ENCODE results near the gene OR9A2.

OR9A2 gene

GRCh38 chr7:143000648-143001047 is 26.3 kb downstream of the OR9A2 start:
- Histone ChIP-seq H4K20me1 (ENCODE audit: control insufficient read depth, insufficient read depth, low read depth, low read length) (no peaks in the 10 kb centered on the region), H3F3A (ENCODE audit: control insufficient read depth, insufficient read depth) (no peaks in the 10 kb centered on the region), H3K4me1 (ENCODE audit: control insufficient read depth, low read length) (peaks cover 14% of the 10 kb centered on the region), H3K27ac (ENCODE audit: low read depth, low read length) (no peak overlapping the region), H3K9me2 (replicated peaks; ENCODE audit: control insufficient read depth, low read length) (no peaks in the 10 kb centered on the region), H3K4me2 (ENCODE audit: low read length) (no peak overlapping the region), H3K4me3 (ENCODE audit: low read length) (no peak overlapping the region), H3K9me3 (ENCODE audit: control insufficient read depth, insufficient read depth, low read length) (no peaks in the 10 kb centered on the region), H3K79me2 (ENCODE audit: control insufficient read depth, low read length) (no peaks in the 10 kb centered on the region), H3K27me3 (ENCODE audit: control insufficient read depth, low read length) (no peaks in the 10 kb centered on the region), H3K36me3 (ENCODE audit: control insufficient read depth, low read length) (no peaks in the 10 kb centered on the region)
- TF ChIP-seq CTCF (IDR thresholded peaks at IDR 0.05; ENCODE audit: low read depth, low read length, poor library complexity, severe bottlenecking) (no peak), EZH2phosphoT487 (IDR thresholded peaks at IDR 0.05; ENCODE audit: borderline replicate concordance, low read length) (no peak)

GRCh38 chr7:142999793-143000192 is 27.1 kb downstream of the OR9A2 start:
- no peaks in the 10 kb centered on the region for H3K9me3 ChIP-seq (ENCODE audit: control insufficient read depth, insufficient read depth, low read length)
- TF ChIP-seq CTCF (IDR thresholded peaks at IDR 0.05; ENCODE audit: low read depth, low read length, poor library complexity, severe bottlenecking): no peak
- TF ChIP-seq EZH2phosphoT487 (IDR thresholded peaks at IDR 0.05; ENCODE audit: borderline replicate concordance, low read length): no peak
- H3K4me3 ChIP-seq (ENCODE audit: low read length): no peak overlapping the region
- no peak overlapping the region for H3K27ac ChIP-seq (ENCODE audit: low read depth, low read length)
- H3K27me3 ChIP-seq (ENCODE audit: control insufficient read depth, low read length): no peaks in the 10 kb centered on the region
- H3K4me2 ChIP-seq (ENCODE audit: low read length): no peak overlapping the region
- H4K20me1 ChIP-seq (ENCODE audit: control insufficient read depth, insufficient read depth, low read depth, low read length): no peaks in the 10 kb centered on the region
- no peaks in the 10 kb centered on the region for H3K36me3 ChIP-seq (ENCODE audit: control insufficient read depth, low read length)
- no peaks in the 10 kb centered on the region for H3K79me2 ChIP-seq (ENCODE audit: control insufficient read depth, low read length)
- peaks cover 11% of the 10 kb centered on the region for H3K4me1 ChIP-seq (ENCODE audit: control insufficient read depth, low read length)
- H3K9me2 ChIP-seq (replicated peaks; ENCODE audit: control insufficient read depth, low read length): no peaks in the 10 kb centered on the region
- no peaks in the 10 kb centered on the region for H3F3A ChIP-seq (ENCODE audit: control insufficient read depth, insufficient read depth)

- no peaks in the 10 kb centered on the region for H3K79me2 ChIP-seq (ENCODE audit: control insufficient read depth, low read length)
- no peak overlapping the region for H3K4me3 ChIP-seq (ENCODE audit: low read length)
- no peaks in the 10 kb centered on the region for H3K9me3 ChIP-seq (ENCODE audit: control insufficient read depth, insufficient read depth, low read length)
- H3K36me3 ChIP-seq (ENCODE audit: control insufficient read depth, low read length): no peaks in the 10 kb centered on the region
- no peak overlapping the region for H3K27ac ChIP-seq (ENCODE audit: low read depth, low read length)
- TF ChIP-seq CTCF (IDR thresholded peaks at IDR 0.05; ENCODE audit: low read depth, low read length, poor library complexity, severe bottlenecking) (no peak), EZH2phosphoT487 (IDR thresholded peaks at IDR 0.05; ENCODE audit: borderline replicate concordance, low read length) (no peak)
- H3K4me1 ChIP-seq (ENCODE audit: control insufficient read depth, low read length): peaks cover 11% of the 10 kb centered on the region
- no peaks in the 10 kb centered on the region for H4K20me1 ChIP-seq (ENCODE audit: control insufficient read depth, insufficient read depth, low read depth, low read length)
- no peaks in the 10 kb centered on the region for H3K9me2 ChIP-seq (replicated peaks; ENCODE audit: control insufficient read depth, low read length)
- no peak overlapping the region for H3K4me2 ChIP-seq (ENCODE audit: low read length)
- no peaks in the 10 kb centered on the region for H3K27me3 ChIP-seq (ENCODE audit: control insufficient read depth, low read length)
- H3F3A ChIP-seq (ENCODE audit: control insufficient read depth, insufficient read depth): no peaks in the 10 kb centered on the region
Measured at GRCh38 chr7:142998966-142999365, 28.0 kb downstream of the OR9A2 start.
